HUDEP-2 (cell line): ENCODE results near the gene ATG4B.
"Not testable (repeated sequence)": the region's sequence is repeated elsewhere in the genome, so short reads cannot be mapped to it uniquely, and the experiment has no call there.

Experiments used
- DNase-seq, 76 experiments: peaks; one replicate each; lab custom pipeline; 2025; ENCODE audit not compliant: unreplicated experiment in 76 of 76; lab: John Stamatoyannopoulos, UW

ATG4B gene

DNA sequence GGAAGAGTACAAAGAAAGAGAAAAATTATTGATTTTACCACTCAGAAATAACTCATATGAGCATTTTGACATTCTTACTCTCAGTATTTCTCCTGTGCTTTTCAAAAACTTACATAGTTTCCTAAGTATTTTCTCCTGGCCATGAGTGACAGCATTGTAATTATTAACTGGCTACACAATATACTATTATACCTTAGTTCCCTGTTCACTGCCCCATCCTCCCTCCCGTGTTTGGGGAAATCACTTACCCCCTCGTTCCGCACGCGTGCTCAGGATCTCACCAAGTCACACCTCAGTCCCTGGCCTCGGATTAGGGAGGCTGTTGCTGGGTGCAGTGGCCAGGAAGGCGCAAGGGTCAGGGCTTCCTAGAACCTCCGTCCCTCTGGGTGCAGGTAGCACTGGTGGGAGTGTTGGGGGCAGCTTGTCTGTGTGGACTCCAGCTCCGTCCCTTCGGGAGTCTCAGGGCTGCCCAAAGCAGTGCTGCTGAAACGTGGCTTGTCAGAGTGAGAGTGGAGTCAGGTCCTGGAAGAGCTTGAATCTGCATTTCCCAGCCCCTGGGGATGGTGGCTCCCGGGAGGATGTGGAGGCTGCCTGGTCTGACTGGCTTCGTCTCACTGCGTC lies 23.2 kb downstream of the ATG4B start:
- no peak for DNase-seq

DNA sequence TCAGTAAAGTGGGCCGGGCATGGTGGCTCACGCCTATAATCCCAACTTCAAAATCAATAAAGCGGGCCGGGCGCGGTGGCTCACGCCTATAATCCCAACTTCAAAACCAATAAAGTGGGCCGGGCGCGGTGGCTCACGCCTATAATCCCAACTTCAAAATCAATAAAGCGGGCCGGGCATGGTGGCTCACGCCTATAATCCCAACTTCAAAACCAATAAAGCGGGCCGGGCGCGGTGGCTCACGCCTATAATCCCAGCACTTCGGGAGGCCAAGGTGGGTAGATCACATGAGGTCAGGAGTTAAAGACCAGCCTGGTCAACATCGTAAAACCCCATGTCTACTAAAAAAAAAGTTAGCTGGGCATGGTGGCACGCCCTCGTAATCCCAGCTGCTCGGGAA lies 25.2 kb downstream of the ATG4B start:
- DNase-seq = not testable (repeated sequence)

DNA sequence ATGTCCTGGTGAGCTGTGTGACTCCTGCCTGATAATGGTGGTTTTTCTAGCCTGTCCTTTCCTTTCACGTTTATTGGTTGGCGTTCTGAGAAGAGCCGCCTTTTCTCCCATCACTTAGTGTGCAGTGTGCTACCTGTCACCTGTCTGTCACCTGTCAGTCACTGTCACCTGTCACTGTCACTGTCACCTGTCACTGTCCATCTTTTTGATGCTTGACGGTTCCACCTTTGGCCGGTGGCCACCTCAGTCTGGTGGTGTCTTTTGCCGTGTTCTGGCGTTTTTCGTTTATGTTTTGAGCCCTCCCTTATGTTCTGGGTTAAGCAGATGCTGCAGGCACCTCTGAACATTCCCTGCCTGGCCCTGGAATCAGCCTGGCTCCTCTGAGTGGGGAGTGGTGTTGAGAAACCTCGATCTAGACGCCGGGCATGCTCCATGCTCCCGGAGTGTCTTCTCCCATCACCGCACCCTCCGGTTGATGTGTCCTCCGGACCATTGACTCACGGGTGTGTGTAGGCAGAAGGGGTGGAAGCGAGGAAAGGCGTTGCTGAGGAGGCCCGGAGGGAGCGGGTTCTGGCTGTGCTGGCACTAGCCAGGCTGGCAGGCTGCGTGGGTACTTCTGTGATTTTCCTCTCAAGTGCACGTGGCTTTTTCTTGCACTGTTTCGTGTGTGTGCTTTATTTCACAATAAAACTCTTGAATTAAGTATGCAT lies 28.4 kb downstream of the ATG4B start:
- DNase-seq = no peak

DNA sequence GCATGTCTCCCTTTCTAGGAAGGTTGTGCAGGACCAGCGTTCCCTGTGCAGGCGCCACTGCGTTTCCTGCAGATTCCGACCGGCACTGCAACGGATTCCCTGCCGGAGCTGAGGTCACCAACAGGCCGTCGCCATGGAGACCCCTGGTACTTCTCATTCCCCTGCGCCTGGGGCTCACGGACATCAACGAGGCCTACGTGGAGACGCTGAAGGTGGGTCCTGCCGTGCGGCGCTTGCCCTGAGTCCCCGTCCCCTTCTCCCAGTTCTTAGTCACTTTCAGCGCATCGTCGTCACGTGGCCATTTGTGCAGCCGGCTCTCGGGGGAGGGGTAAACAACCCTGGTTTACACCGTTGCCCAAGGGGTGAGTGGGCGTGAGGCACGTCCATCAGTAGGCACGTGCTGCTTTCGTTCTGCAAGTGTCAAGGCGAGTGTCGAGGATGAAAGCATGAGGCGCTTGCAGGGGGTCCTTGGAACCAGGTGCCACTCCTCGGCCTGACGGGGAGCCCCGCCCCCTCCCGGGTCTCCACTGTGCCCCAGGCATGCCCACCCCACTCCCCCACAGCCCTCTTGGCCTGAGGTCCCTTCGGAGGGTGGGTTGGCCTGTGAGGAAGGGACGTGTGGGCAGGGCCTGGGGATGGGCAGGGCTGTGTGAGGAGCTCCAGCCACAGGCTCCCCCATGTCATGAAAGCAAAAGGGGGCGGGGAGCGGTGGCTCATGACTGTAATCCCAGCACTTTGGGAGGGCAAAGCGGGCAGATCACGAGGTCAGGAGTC lies 29.3 kb downstream of the ATG4B start:
- DNase-seq = no peak

DNA sequence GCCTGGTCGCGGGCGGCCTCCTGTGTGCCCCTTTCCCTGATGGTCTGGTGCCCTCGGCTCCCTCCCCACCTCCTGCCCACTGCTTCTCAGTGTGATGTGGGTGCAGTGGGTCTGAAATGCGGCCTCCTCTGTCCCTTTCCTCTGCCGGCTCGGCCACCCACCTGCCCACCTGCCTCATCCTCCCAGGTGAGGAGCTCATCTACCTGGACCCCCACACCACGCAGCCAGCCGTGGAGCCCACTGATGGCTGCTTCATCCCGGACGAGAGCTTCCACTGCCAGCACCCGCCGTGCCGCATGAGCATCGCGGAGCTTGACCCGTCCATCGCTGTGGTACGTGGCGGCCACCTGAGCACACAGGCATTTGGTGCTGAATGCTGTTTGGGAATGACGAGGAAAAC lies 30.9 kb downstream of the ATG4B start:
- no peak for DNase-seq

DNA sequence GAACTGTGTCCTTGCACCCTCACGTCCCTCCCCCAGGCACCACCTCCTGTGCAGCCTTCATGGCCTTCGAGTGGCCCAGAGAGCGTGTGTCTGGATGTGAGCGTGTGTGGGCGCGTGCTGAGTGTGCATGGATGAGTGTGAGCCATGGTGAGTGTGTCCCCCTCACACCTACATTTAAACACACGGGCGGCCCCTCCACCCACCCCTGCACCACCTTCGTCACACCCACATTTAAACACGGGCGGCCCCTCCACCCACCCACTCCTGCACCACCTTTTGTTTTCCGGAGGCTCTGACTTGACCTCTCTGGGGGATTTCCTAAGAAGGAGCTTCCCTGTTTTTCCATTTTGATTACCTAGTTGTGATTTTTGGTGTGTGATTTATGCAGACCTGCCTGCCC lies 31.3 kb downstream of the ATG4B start:
- no peak for DNase-seq

DNA sequence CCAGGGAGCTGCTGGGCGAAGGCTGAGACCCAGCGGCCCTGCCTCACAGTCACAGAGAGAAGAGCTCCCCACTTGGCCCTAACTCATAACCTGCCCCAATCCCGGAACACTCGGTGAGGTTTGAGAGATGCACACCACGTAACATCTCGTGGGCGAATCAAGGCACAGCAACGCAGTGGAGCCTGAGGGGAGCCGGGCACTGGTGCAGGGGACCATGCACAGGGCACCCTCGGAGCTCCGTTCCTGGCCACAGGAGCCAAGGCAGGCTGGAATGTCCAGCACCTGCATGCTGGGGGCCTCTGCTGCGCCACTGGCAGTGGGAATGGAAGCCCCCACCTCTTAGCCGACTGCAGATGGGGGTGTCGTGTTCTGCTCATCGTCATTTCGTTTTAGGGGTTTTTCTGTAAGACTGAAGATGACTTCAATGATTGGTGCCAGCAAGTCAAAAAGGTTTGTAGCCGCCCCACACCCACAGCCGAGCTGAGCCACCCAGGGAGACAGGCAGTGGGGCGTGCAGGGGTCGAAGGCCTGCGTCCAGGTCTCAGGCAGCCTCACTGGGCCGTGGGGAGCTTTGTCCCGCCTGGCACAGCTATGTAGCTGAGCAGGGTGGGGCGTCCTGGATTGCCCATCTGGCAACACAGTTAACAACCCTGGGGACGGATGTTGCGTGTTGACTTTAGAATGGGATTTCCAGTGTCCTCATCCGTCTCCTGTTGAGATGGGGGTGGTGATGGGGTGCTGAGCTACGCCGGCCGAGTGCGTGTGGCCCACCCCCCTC lies 33.0 kb downstream of the ATG4B start:
- DNase-seq = no peak

DNA sequence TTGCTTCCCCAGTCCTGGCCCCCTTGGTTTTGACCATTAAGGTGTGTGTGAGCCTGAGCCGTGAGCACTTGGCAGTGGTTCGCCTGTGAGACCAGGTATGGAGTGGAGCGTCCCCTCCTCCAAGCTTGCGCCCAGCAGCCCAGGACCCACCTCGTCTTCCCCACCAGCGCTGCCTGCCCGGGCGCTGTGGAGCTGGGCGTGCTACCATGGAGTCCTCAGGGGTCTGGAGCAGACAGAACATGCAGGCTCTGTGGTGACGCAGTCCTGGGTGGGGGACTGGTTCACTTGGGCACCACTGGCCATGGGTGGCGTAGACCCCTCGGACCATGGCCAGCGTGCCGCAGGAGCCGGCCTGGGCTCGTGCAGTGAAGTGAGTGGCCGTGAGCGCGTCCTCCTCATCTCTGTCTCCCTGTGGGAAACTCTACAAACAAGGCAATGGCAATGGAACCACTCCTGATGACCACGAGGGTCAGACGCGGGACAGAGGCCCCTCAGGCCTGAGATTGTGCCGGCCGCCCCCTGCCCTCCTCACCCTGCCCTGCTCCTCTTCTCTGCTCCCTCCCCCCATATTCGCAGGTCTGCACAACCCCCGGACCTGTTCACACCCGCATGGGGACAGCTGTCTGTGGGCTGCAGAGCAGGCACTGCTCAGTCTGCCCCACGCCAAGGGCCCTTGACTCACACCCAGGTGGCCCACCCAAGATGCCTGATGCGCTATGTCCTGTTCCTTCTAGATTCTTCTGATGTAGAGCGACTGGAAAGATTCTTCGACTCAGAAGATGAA lies 34.2 kb downstream of the ATG4B start:
- DNase-seq = no peak

DNA sequence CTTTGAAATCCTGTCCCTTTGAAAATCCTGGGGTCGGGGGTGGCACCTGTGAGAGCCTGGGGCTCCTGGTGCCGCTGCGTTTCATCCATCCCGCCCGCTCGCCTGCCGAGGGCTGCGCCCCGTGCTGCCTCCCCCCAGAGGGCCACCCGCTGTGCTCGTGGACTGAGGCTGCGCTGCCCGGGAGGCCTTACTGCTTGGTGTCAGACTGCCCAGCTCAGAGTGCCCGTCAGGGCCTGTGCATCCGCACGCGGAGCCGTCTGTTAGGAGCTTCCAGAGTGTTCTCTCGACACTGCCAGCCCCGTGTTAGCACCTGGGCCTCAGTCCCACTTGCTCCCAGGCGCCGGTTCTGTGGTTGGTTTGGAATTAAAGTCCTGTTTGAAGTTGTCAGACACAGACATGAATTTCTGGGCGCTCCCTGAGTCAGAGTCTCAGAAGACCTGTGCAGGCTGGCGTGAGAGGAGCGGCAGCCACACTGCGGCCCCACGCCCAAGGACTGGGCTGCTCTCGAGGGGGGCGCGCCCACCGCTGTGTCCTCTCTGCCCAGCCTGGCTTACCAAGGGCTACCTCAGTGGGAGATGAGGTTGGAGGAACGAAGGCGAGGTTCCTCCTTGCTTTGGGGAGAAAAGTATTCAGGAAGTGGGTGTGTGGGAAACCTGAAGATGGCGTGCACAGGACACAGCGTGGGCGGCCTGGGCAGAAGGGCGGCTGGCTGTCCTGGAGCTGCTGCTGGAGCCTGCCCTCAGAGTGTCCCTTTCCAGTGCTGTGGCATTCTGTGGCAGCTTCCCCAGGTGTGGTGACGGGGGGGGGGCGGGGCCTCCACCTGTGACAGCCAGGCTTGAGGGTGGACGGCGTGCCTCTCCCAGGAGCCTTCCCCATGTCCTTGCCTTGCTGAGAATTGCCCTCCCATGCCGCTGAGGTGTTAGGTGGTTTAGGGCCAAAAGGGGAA lies 35.0 kb downstream of the ATG4B start:
- no peak for DNase-seq

DNA sequence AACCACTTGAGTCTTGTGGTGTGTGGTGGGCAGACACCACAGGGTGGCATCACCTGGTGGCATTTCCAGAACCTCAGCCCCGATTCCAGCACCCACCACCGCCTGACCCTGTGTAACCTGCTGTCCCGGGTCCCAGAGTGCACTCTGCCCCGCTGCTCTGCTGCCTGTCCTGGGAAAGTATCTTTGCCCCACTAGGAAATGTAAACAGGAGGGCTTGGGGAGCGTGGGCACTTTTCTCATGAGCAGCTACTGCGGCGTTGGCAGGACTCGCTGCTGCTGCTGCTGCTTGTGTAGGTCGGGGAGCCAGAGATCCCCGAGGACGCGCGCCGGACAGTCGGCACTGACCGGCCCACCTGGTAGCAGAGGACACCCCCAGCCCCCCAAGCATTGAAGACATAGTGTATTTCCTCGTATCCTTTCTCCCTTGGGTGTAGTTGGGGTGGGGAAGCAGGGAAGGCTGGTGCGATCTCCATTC lies 35.7 kb downstream of the ATG4B start:
- no peak for DNase-seq

DNA sequence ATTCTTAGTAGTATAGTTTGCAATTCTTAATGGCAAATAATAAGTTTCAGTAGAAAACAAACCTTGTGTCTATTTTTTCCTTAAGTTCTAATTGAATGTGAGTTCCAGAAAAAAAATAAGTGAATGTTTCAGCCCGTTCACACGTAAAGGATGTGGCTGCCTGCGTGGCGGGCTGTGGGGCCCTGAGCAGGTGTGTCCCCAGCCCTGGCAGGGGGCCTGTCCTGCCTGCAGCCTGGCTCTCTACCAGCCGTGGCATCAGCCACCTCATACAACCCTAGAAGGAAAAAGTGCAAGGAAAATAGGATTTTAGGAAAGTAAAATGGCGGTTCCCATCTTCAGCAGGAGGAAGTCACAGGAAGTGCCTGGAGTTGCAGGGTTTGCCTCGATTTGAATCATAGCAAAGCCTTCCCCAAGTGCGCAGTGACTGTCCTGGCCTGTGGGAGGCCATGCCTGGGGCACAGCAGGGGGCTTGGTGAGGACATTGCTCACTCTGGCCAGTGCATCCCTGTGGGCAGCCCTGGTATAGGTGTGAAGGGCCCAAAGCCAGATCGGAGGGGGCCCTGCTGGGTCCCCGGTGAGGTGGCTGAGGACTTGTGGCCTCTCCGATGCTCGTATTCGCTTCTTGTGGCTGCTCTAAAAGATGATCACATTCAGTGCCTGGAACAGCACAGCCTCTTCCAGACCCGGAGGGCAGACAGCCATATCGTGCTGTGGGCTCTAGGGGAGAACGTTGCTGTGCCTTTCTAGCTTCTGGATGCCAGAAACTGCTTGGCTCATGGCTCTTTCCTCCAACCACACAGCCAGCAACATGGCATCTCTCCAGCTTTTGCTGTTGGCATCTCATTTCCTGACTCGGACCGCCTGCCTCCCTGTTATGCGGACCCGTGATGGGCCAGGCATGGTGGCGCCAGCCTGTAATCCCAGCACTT lies 36.6 kb downstream of the ATG4B start:
- DNase-seq = no peak

DNA sequence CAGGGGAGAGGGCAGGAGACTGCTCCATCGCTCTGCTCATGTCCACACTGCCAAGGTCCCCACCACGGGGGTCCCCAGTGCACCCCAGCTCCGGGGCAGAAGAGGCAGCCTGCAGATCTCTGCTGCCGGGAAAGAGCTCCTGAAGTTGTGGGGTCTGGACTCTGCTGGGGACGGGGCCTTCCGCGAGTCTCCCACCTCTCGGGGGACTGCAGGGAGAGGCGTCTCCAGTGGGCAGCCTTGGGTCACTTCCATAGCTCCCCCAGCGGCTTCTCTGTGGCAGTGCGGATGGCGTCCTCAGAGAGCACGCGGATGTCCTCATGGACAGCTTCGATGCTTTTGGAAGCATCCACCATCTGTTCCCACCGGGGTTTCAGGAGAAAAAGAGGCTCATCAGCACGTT lies 38.4 kb downstream of the ATG4B start:
- no peak for DNase-seq

DNA sequence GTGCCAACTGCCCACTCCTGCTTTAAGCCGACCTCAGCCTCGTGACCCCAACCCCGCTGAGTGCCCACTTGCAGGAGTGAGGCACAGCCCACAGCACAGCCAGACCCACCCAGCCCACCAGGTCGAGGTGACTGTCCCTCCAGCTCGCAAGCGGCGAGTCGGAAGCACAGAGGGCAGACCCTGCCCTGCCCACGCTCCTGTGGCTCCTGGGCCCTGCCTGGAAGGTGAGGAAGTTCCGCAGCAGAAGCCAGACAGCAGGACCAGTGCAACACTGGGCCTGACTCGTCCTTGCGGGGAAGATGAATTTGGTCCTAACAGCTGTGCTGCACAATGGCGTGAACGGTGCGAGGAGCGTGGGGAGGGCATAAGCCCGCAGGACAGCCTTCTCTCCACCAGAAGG lies 39.2 kb downstream of the ATG4B start:
- DNase-seq = no peak

DNA sequence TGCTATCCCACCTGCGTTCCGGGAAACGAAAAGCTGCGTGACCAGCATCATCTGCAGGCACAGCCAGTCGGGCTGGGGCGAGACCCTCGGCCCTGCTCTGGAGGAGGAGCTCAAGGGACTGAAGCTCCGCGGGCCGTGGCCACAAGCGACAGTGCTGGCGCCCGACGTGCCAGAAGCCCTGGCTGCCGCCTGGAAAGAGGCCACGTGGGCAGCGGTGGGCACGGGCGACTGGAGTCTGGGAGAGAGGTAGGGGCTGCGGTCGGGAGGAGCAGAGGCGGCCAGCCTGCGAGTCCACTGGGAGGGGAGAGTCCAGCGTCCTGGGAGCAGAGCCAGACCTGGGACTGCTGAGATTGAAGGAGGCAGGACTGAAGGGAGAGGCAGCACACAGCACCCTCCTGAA lies 39.9 kb downstream of the ATG4B start:
- DNase-seq = no peak

DNA sequence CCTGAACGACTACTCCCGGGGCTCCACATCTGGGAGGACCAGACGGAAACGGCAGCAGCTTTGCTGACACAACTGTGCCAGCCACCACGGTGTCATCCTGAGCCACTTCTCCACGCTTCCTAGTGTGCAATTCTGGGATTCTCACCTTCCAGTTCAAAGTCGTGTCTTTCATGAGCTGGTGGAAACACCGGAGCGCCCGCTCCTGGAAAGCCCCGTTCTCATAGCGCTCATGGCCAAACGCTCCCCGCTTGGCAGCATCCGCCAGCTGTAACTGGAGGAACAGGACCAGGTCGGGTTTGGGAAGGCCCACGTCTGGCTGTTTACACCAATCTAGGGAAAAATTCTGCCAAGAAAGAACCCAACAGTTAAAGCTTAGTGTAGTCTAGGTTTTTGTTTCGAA lies 40.8 kb downstream of the ATG4B start:
- DNase-seq = no peak

DNA sequence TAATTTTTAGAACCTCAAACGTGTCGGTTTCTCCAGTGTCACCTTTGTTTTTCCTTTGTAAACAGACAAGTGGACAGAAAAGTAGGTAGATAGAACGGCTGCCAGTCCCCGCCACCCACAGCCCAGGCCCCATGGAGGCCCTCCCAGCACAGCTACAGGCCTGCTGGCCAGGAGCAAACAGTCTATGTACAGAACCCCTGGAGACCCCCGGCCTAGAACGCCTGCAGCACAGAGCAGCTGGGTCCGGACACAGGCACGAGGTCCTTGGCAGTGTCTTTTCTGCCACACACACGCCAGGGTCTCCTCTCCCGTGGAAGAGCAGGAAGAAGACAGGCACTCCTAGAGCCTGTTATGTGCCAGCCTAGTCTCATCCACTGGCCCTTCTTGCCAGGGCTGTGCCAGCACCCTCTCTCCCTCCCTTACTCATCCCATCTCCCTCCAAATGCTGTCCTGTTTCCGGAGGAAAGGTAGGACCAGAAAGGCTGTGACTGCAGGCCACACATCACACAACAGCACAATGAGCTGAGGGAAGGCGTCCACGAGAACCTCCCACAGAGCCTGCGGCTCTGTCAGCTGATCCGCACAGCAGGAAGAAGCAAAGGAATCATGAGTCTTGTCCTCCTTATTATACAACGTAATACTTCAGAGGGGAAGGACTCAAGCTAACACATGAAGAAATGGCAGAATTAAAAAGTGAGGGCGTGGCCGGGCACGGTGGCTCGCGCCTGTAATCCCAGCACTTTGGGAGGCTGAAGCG lies 41.5 kb downstream of the ATG4B start:
- DNase-seq = no peak

DNA sequence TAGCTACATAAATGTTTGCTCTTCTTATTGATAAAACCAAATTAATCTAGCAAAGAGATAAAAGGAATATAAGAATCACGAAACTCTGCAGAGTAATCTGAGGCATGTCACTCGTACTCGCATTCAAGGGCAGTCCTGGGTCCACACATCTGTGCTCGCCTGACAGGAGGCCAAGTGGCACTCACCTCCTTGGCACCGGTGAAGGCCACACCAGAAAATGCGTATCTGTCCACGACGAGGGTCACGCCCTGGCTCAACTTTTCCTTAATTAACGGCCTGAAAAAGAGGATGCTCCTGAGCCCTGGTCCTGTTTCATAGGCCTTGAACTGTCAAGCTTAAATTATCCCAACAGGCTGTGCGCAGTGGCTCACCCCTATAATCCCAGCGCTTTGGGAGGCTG lies 42.6 kb downstream of the ATG4B start:
- no peak for DNase-seq
